ENCODE results near the gene LGR4. TPM values are rescaled to one million over a fixed set of nuclear protein-coding genes. Genes with fewer than 3 reads are reported as not detected.

Gene LGR4
- total and polyA plus RNA-seq, 10 of the 15 experiments (the other 5 are each of a cell fraction or from before 2014, with no cell fraction given), result under 0.01 to 0.64 (median 0.04) TPM; not detected in 5

- TF ChIP-seq ZNF687 (IDR thresholded peaks at IDR 0.05) (no peak), PKNOX1 (IDR thresholded peaks at IDR 0.05) (no peak), ZBED1 (IDR thresholded peaks at IDR 0.05; ENCODE audit: borderline replicate concordance) (no peak), TCF7 (IDR thresholded peaks at IDR 0.05; ENCODE audit: borderline replicate concordance) (no peak), ZNF274 (IDR thresholded peaks at IDR 0.05; ENCODE audit: insufficient read depth, insufficient read length) (no peak), GABPA (IDR thresholded peaks at IDR 0.05; ENCODE audit: low read depth) (no peak)
Observed at GRCh38 chr11:27367881-27368280, 104.7 kb downstream of the LGR4 start (continued).

- ATAC-seq, result no peak
- Histone ChIP-seq H3K27me3 (replicated peaks in 1 of 2; ENCODE audit: control insufficient read depth in 2 of 2, insufficient read depth in 2 of 2, low read length in 1 of 2) (no peaks in the 10 kb centered on the region), H3K9me3 (replicated peaks; ENCODE audit: control insufficient read depth, insufficient read depth, low read length) (no peaks in the 10 kb centered on the region), H3K79me2 (ENCODE audit: control insufficient read depth, insufficient read depth, low read length) (no peaks in the 10 kb centered on the region; the same call in 1 of the 2 replicates), H3K4me1 (ENCODE audit: control insufficient read depth, insufficient read depth, low read length) (peaks cover 3% of the 10 kb centered on the region; the same call in 1 of the 2 replicates), H3K27ac (ENCODE audit: control insufficient read depth, insufficient read depth) (peak overlapping the region; percentile 13; the same call in 1 of the 2 replicates), H4K20me1 (ENCODE audit: control insufficient read depth, insufficient read depth) (no peaks in the 10 kb centered on the region), H3K9ac (ENCODE audit: control insufficient read depth, insufficient read depth, low read length) (peak overlapping the region; percentile 85), H3K4me3 (peak overlapping the region; percentile 81), H2AFZ (ENCODE audit: control insufficient read depth, low read depth, low read length) (peak overlapping the region; percentile 78), H3K4me2 (ENCODE audit: control insufficient read depth, insufficient read depth) (peak overlapping the region; percentile 83), H3K36me3 (ENCODE audit: control insufficient read depth in 2 of 2, insufficient read depth in 2 of 2, low read length in 1 of 2) (no peaks in the 10 kb centered on the region)
- ChIA-PET RAD21 (ENCODE audit: unreplicated experiment) (interaction anchor here (1.0 to 1.3 kb wide), 2 partner anchors 13 to 130 kb away, joined by 3 read pairs; no protein-coding TSS in a partner anchor), POLR2A (no interaction called here), SMC1A (ENCODE audit: uncharacterized antibody, unreplicated experiment) (interaction anchor here (1.4 to 1.6 kb wide), 3 partner anchors 68 to 143 kb away, joined by 3 to 4 read pairs (median 3); partner anchors contain the start of gene LIN7C), CTCF (interaction anchor here (0.8 to 2.1 kb wide), 6 partner anchors 11 to 134 kb away, joined by 3 to 15 read pairs (median 4); no protein-coding TSS in a partner anchor)
- no peak for FAIRE-seq
- WGBS (ENCODE audit: insufficient coverage, insufficient replicate concordance, low lambda C conversion rate, missing lambda C conversion rate), result 34% methylated on average over 13 of the region's 13 CpGs
- intact Hi-C loops (cut with micrococcal nuclease; ENCODE audit: unreplicated experiment) (loop anchor here (5.0 kb wide), 3 partner anchors 124 to 176 kb away; no protein-coding TSS in a partner anchor), in situ Hi-C loops (cut with MboI) (no loop called here)
- no peak for DNase-seq (ENCODE audit: low read depth, low spot score)
- no peak for TF ChIP-seq HSF1 (IDR thresholded peaks at IDR 0.05; ENCODE audit: low read depth, low read length)
- TF ChIP-seq RUNX3 (IDR thresholded peaks at IDR 0.05; ENCODE audit: low read length), result no peak
- TF ChIP-seq YY1 (IDR thresholded peaks at IDR 0.05; ENCODE audit: low read depth, low read length), result no peak
- TF ChIP-seq MLLT1 (IDR thresholded peaks at IDR 0.05), result peak; percentile 94
- no peak for TF ChIP-seq NFYB (IDR thresholded peaks at IDR 0.05; ENCODE audit: insufficient read depth, low read depth, low read length)
- no peak for TF ChIP-seq LARP7 (IDR thresholded peaks at IDR 0.05)
- TF ChIP-seq ZNF274 (IDR thresholded peaks at IDR 0.05; ENCODE audit: insufficient read depth, insufficient read length), result no peak
- TF ChIP-seq CHD4 (IDR thresholded peaks at IDR 0.05), result no peak
- no TSS peak for BruUV-seq (replicated peaks)
Observed at GRCh38 chr11:27363576-27364117, 108.9 kb downstream of the LGR4 start.

Measured in GM12878 (cell line).